Cerebellar nuclear complex (tissue), 1 donor: Measurements from ENCODE around the gene SATB2.

Experiments used
- DNase-seq, 2 experiments: peaks; one replicate each; lab custom pipeline; 2025; lab: John Stamatoyannopoulos, UW

Gene SATB2

GRCh38 chr2:199257261-199258224, 200.2 kb downstream of the SATB2 start:
- DNase-seq, result no peak

GRCh38 chr2:199230091-199230490, 227.6 kb downstream of the SATB2 start:
- DNase-seq, result no peak

- no peak for DNase-seq
Measured at GRCh38 chr2:199228887-199229819, 228.6 kb downstream of the SATB2 start.

- no peak for DNase-seq
Measured at GRCh38 chr2:199223791-199224190, 233.9 kb downstream of the SATB2 start.

GRCh38 chr2:199220920-199221319, 236.8 kb downstream of the SATB2 start:
- no peak for DNase-seq

- no peak for DNase-seq
Measured at GRCh38 chr2:199219551-199219950, 238.2 kb downstream of the SATB2 start.
